ENCODE results near the gene GPM6B. TPM values are rescaled to one million over a fixed set of nuclear protein-coding genes. Genes with fewer than 3 reads are reported as not detected.
A peak's percentile ranks its signal among the peaks of the same experiment; 100 is the strongest.

GPM6B gene
- total and polyA plus RNA-seq, 11 donors: 2.0 to 13.7 (median 3.8) TPM

DNA sequence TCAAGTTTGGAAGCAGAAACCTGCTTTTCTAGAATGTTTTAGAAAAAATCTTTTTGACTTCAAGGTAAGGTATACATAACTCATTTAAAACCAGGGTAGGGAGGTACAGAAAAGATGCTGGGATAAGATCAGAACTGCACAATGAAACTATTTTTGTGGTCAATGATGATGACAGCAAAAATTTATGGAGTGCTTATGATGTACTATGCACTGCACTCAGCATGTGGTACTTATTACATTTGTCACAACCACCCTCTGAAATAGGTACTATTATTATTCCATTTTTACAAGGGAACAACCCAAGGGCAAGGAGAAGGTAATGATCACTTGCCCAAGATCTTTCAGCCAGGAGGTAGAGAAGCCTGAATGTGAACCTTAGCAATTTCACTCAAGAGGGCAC is 8.0 kb downstream of the GPM6B start:
- DNase-seq: no peak
- TF ChIP-seq POLR2A (IDR thresholded peaks at IDR 0.05) (no peak), CTCF (IDR thresholded peaks at IDR 0.05) (no peak)
- intact Hi-C loops (cut with DNase I): loop anchor here in 1 of 10 donors (10.0 kb wide), 1 partner anchor 54 kb away; no protein-coding TSS in a partner anchor

DNA sequence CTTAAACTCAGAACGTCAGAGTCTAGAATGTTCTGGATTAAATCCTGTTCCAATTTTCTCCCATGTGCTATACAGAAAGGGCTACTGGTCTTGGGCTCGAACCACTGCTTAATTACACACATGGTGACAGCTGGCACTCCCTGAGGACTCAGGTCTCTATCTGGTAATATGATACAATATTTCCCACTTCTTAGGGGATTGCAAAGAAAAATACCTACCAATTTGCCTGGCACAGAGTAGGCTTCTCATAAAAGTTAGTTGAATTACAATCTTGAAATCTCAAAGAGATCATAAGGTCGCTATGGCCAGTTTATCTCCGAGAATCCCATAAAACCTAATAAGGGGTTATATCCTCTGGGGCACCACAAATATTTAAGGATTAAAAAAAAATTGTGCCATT is 8.6 kb downstream of the GPM6B start:
- Histone ChIP-seq H3K27ac (no peak overlapping the region), H3K36me3 (no peaks in the 10 kb centered on the region), H3K27me3 (peaks cover 0 to 22% (median 0%) of the 10 kb centered on the region in 9 donors), H3K4me1 (no peaks in the 10 kb centered on the region), H3K4me3 (no peak overlapping the region), H3K9me3 (no peaks in the 10 kb centered on the region)
- TF ChIP-seq CTCF (IDR thresholded peaks at IDR 0.05): no peak
- no peak for TF ChIP-seq POLR2A (IDR thresholded peaks at IDR 0.05)
- 67 to 73% (median 69%) methylated on average over 4 of the region's 4 CpGs for WGBS, 4 donors
- intact Hi-C loops (cut with DNase I): loop anchor here in 1 of 10 donors (10.0 kb wide), 1 partner anchor 53 kb away; no protein-coding TSS in a partner anchor
- no peak for ATAC-seq
- DNase-seq: no peak

More for the DNA sequence above, 8.0 kb downstream of the GPM6B start:
- no peak for ATAC-seq
- peaks cover 0 to 20% (median 0%) of the 10 kb centered on the region in 9 donors for H3K27me3 ChIP-seq
- H3K9me3 ChIP-seq: no peaks in the 10 kb centered on the region
- no peak overlapping the region for H3K27ac ChIP-seq
- H3K4me3 ChIP-seq: no peak overlapping the region
- H3K36me3 ChIP-seq: no peaks in the 10 kb centered on the region
- no peaks in the 10 kb centered on the region for H3K4me1 ChIP-seq

DNA sequence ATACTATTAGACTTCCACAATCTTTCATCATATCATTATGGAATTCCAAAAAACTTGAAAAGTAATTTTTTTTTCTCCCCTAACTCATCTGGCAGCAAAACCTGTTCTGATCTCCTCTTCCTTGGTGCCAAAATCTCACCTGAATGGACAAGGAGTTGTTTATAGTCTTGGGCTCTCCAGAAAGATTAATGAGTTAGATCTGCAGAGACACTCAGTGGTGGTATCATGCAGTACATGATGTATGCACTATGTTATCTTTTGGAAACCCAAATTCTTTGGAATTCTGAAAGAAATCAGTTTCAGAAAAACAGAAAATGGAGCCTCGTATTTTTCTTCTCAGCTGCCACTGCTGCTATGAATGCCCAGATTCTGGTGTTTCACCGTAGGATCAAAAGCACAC is 11.7 kb downstream of the GPM6B start:
- DNase-seq: no peak
- Histone ChIP-seq H3K27ac (no peak overlapping the region), H3K9me3 (peaks cover 0 to 1% (median 0%) of the 10 kb centered on the region in 12 donors), H3K36me3 (no peaks in the 10 kb centered on the region), H3K4me1 (no peaks in the 10 kb centered on the region), H3K27me3 (peaks cover 0 to 28% (median 0%) of the 10 kb centered on the region in 9 donors), H3K4me3 (no peak overlapping the region)
- WGBS, 4 donors: 71 to 83% (median 75%) methylated on average over 2 of the region's 2 CpGs
- TF ChIP-seq CTCF (IDR thresholded peaks at IDR 0.05) (peak in 3 of 12 donors; percentile 6 to 29 (median 13)), POLR2A (IDR thresholded peaks at IDR 0.05) (no peak)
- intact Hi-C loops (cut with DNase I): loop anchor here in 1 of 10 donors (10.0 kb wide), 1 partner anchor 50 kb away; no protein-coding TSS in a partner anchor
- no peak for ATAC-seq

- Histone ChIP-seq H3K27ac (no peak overlapping the region), H3K27me3 (peaks cover 0 to 24% (median 0%) of the 10 kb centered on the region in 9 donors), H3K9me3 (peaks cover 0 to 9% (median 0%) of the 10 kb centered on the region in 12 donors), H3K36me3 (no peaks in the 10 kb centered on the region), H3K4me3 (no peak overlapping the region), H3K4me1 (no peaks in the 10 kb centered on the region)
- 46 to 58% (median 51%) methylated on average over 5 to 6 of the region's 6 CpGs for WGBS, 4 donors
- no peak for ATAC-seq
- DNase-seq: no peak
- intact Hi-C loops (cut with DNase I): loop anchor here in 1 of 10 donors (10.0 kb wide), 1 partner anchor 48 kb away; no protein-coding TSS in a partner anchor
- TF ChIP-seq CTCF (IDR thresholded peaks at IDR 0.05) (no peak), POLR2A (IDR thresholded peaks at IDR 0.05) (no peak)
These were observed 13.8 kb downstream of the GPM6B start for GRCh38 chrX:13803116-13803515.

All from heart left ventricle (tissue), 16 donors.